CD1c-positive myeloid dendritic cell (primary cell): ENCODE results near the gene FNIP2.
A peak's percentile ranks its signal among the peaks of the same experiment; 100 is the strongest.
"Not testable (repeated sequence)": the region's sequence is repeated elsewhere in the genome, so short reads cannot be mapped to it uniquely, and the experiment has no call there.

Experiments
- DNase-seq: peaks from one replicate; pipeline ENCODE4 v3.0.0-alpha.2; 2016; ENCODE audit errors: extremely low spot score

The FNIP2 gene

GRCh38 chr4:158793021-158793420 is 24.2 kb downstream of the FNIP2 start:
- no peak for DNase-seq

- DNase-seq = peak; percentile 61
Observed at GRCh38 chr4:158793430-158793829, 24.6 kb downstream of the FNIP2 start.

GRCh38 chr4:158796370-158797140 is 27.7 kb downstream of the FNIP2 start:
- DNase-seq = peak; percentile 89

GRCh38 chr4:158798062-158798461 is 29.2 kb downstream of the FNIP2 start:
- no peak for DNase-seq

- DNase-seq = no peak
Observed at GRCh38 chr4:158799013-158799770, 30.4 kb downstream of the FNIP2 start.

GRCh38 chr4:158799856-158800255 is 31.0 kb downstream of the FNIP2 start:
- DNase-seq = no peak

- no peak for DNase-seq
Observed at GRCh38 chr4:158801066-158801465, 32.2 kb downstream of the FNIP2 start.

DNA sequence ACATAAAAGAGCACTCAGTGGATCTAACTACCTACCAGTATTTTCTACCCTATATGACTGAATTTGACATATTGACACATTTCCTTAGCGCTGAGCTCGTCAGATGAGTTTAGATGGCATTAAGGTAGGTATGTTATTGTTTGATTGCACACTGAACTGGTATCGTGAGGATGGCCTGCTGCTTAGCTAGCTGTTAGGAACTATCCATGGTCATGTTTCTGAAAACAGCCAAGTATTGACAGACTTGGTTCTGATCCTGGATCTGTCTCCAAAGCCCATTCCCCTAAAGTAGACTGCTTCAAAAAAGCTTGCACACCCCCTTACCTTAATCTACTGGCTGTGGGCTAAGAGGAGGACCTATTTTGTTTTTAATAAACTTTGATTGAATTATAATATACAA is 32.9 kb downstream of the FNIP2 start:
- DNase-seq = no peak

- DNase-seq = no peak
Observed at GRCh38 chr4:158802914-158803313, 34.1 kb downstream of the FNIP2 start.

DNA sequence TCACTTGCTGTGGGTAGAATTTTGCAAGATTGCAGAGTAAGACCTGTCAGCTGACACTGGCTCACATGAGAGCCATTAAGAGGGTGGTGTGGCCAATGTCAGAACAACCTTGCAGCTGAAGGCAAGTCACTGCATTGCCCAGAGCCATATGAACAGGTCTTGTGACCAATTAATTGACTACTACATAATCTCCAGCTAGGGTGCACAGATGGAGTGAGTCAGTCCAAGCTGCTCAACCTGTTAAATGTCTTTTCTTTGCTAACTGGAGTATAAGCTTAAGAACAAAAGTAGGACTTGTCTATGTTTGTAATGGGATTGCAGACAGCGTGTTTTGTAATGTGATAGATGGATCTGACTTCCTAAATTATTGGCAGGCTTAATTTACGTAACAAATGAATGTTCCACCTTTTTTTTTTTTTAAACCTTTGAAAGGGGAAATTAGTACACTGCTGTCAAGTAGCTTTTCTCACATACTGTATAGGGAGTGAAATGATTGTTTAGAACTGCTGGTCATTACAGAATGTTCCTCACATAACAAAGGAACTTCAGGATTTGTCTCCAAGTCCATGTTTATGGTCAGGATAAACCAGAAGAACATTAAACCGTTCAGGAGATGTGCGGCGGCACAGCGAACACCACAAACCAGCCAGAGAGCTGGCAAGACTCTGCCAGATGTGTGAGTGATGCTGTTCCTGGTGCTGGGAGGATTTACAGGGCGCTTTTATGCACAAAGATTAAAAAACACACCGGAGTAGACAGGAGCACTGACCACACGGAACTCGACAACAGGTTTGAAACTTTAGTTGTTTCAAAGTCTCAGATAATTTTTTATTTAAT is 37.0 kb downstream of the FNIP2 start:
- peak; percentile 76 for DNase-seq

DNA sequence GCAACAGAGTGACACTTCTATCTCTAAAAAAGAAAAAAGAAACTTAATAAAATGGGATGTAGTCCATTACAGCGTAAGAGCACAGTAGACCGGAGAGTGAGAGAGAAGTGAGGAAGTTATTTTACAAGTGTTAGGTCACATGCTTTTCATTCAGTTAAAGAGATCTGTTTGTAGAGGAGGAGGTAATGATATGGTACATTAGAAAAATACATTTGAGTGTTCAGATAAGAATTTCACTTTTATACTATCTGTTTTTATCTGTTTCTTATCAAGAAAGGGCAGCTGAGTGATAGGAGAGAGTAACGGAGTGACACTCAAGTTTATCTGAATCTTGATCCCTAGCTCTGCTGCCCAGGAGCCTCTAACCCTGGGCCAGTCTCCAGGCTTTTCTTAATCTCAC is 38.9 kb downstream of the FNIP2 start:
- DNase-seq = peak; percentile 68

DNA sequence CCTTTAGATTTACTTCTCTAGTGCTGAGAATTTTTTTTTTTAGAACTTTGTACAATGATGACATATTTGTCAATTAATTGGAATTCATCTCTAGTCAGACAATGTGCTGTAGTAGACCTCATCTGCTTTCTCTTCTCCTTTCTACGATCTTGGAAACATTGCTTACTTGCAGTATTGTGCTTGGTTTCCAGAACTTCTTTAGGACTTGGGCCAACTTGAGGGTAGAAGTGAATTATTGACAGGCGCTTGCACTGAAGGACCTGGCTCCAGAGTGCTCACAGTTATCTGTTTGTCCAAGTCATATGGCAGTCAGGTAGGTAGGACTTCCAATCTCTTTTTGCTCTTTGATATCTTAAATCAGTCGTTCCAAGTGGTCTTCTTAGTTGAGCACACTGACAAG is 39.6 kb downstream of the FNIP2 start:
- DNase-seq = peak; percentile 80

DNA sequence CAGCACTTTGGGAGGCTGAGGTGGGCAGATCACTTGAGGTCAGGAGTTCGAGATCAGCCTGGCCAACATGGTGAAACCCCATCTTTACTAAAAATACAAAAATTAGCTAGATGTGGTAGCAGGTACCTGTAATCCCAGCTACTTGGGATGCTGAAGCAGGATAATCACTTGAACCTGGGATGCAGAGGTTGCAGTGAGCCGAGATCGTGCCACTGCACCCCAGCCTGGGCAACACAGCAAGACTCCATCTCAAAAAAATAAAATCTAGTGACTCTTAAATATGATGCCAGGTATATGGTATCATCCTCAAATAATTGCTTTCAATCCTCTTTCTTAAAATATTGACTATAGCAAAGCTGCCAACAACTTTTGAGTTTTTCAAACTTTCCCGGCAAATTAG is 40.4 kb downstream of the FNIP2 start:
- DNase-seq = not testable (repeated sequence)

DNA sequence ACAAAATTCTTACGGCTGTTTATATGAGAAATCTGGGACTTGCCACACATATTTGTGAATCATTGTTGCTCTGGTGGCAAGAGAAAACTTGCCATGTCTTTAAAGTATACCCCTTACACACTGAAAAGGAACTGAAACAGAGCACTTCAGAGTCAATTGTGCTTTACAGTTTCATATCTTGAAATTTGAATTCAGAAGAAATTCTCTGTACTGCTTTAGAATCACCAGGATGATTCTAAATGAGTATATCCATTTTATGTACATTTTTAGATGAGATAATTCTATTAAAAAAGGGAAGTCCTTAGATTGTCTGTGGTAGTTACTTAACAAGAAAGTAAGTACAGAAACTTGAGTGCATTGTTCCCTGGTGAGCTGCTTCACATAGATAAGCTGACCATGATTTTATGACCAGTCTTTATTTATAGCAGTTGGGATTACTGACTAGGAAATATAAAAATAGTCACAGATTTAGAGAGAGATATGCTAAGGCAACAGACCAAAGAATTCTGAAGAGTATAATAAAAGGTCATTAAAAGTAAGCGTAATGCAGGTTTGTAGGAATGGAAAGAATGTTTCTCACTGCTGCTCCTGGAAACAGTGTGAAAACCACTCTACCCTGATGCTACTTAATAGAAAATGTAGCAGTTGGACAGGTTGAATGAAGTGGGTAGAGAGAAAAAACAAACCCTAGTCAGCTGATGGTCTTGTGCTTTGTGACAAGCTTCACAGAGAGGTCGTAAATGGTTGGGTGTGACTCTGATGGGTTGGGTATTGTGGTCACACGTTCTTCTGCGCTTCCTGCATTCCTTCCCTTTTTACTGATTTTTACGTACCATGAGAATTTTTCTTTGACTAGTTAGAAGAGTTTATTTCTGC is 41.0 kb downstream of the FNIP2 start:
- peak; percentile 92 for DNase-seq

DNA sequence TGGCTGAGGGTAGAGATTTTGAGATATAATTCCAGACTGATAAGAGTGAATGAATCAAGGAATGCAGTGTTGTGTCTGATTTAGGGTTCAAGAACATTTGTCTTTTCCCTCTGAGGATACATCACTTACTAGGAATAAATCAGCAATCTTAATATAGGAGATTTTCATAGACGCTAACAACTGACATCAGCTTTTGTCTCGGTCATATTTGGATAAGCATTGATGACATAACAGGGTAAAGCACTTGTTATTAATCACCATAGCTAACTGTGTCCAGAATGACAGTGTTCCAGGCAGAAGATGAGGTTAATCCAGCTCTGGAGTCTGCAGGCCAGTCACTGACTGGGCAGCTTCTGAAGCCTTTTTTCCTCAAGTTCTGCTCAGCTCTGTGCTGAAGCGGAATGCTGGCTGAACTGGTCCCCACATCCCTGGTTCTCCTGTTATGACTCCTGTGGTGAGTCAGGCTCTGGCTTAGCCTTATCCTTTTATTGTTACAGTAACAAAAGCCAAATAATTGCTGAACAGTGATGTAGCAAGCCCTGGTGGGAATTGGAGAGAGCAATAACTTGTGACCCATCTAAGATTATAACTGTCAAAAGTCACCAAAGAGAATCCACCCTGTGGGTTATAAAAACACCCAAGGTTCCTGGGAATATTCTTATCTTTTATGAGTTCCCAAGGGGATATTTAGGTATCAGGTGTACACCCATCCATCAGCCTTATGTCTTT is 41.8 kb downstream of the FNIP2 start:
- peak; percentile 83 for DNase-seq

DNA sequence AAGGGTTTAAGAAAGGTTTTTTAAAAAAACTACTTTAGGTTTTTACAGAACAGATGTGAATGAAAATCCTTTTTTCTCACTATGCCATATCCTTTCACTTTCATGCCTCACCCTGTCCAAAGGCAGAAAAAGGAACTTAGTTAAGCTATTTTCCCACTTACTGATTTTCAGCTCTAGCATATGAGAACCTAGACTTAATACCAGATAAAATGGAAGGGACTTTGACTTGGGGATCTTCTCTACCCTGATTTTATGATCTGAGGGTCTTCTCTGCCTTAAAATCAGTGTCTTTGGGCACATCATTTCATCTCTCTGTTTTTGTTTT is 42.4 kb downstream of the FNIP2 start:
- DNase-seq = peak; percentile 67

- DNase-seq = peak; percentile 92
Observed at GRCh38 chr4:158811704-158812103, 42.9 kb downstream of the FNIP2 start.

DNA sequence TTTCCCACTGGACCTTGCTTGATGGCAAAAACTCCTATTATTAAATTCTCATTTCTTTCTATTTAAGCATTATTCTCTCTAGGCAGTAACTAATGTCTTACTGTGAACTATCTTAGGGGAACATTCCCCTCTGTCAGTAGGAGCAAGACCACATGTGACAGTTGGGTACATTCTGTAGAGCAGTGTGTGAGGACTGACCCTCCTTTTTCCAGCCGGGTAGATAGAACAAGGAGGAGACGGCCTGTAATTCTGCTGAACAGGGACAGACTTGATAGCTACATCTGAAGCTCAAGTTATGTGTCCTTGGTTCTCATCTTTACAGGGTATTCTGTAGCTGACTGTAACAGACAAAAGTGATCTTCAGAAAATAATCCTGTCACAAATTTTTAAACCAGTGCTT is 43.3 kb downstream of the FNIP2 start:
- DNase-seq = no peak

- no peak for DNase-seq
Observed at GRCh38 chr4:158812543-158812942, 43.7 kb downstream of the FNIP2 start.

GRCh38 chr4:158813113-158813512 is 44.3 kb downstream of the FNIP2 start:
- no peak for DNase-seq

GRCh38 chr4:158814207-158814606 is 45.4 kb downstream of the FNIP2 start:
- DNase-seq = no peak
